ENCODE measurements around the gene GNG4. TPM values are rescaled to one million over a fixed set of nuclear protein-coding genes. Genes with fewer than 3 reads are reported as not detected.

GNG4 gene
- total RNA-seq, 2 donors from 2014 or later: 13.5 to 14.2 TPM

DNA sequence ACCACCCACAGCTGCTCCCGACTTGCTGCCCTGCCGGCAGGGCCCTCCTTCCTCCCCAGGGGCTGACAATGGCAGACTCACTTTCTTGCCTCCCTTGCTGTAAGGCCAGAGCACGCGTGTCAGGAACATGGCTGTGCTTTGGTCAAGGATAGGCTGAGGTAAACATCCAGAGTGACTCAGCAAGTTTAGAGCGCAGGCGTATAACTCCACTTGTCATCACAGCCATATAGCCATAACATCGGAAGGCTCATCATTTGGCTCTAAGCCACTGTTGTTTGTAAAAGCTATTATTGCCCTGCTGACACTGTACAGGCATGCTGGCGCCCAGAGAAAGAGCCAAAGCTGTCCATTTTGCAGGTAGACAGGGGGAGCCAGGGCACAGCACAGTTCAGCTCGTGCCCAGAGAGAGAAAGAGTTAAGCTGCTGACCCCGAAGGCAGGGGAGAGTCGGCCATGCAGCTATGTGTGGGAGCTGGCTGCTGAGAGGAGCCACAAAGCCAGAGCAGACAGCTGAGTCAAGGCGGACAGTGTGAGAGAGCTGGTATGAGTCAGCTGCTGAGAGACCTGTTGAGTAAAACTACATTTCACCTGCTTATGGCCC lies 60.6 kb downstream of the GNG4 start:
- no peak overlapping the region for H3K4me3 Mint-ChIP-seq
- H3K4me3 ChIP-seq (ENCODE audit: low read length): no peak overlapping the region
- peaks cover 10% of the 10 kb centered on the region for H3K4me1 Mint-ChIP-seq
- TF ChIP-seq, protein P1, sequence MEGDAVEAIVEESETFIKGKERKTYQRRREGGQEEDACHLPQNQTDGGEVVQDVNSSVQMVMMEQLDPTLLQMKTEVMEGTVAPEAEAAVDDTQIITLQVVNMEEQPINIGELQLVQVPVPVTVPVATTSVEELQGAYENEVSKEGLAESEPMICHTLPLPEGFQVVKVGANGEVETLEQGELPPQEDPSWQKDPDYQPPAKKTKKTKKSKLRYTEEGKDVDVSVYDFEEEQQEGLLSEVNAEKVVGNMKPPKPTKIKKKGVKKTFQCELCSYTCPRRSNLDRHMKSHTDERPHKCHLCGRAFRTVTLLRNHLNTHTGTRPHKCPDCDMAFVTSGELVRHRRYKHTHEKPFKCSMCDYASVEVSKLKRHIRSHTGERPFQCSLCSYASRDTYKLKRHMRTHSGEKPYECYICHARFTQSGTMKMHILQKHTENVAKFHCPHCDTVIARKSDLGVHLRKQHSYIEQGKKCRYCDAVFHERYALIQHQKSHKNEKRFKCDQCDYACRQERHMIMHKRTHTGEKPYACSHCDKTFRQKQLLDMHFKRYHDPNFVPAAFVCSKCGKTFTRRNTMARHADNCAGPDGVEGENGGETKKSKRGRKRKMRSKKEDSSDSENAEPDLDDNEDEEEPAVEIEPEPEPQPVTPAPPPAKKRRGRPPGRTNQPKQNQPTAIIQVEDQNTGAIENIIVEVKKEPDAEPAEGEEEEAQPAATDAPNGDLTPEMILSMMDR (conservative IDR thresholded peaks at IDR 0.05): no peak
- H3K27me3 Mint-ChIP-seq (ENCODE audit: insufficient read depth): peaks cover 1% of the 10 kb centered on the region
- no peaks in the 10 kb centered on the region for H3K36me3 ChIP-seq (ENCODE audit: control insufficient read depth, insufficient read depth, low read length)
- peaks cover 47% of the 10 kb centered on the region for H3K36me3 Mint-ChIP-seq (ENCODE audit: low read depth)
- H3K9ac ChIP-seq (ENCODE audit: extremely low read depth, low read length, poor library complexity, severe bottlenecking): no peak overlapping the region
- WGBS, 2 experiments (ENCODE audit: insufficient coverage in 1 of 2, insufficient read length in 1 of 2): 91 to 92% methylated on average over 10 to 12 of the region's 12 CpGs
- no peak overlapping the region for H3K27ac ChIP-seq (ENCODE audit: low read depth, low read length)
- H3K9me3 ChIP-seq (ENCODE audit: control insufficient read depth, low read length): peaks cover 5% of the 10 kb centered on the region
- H3K4me1 ChIP-seq (ENCODE audit: control insufficient read depth, insufficient read depth, low read length): no peaks in the 10 kb centered on the region
- peaks cover 38% of the 10 kb centered on the region for H3K9me3 Mint-ChIP-seq
- H3K27ac Mint-ChIP-seq: no peak overlapping the region
- no peaks in the 10 kb centered on the region for H3K27me3 ChIP-seq (ENCODE audit: control insufficient read depth, insufficient read depth, low read length, poor library complexity, severe bottlenecking)
- DNase-seq: no peak

DNA sequence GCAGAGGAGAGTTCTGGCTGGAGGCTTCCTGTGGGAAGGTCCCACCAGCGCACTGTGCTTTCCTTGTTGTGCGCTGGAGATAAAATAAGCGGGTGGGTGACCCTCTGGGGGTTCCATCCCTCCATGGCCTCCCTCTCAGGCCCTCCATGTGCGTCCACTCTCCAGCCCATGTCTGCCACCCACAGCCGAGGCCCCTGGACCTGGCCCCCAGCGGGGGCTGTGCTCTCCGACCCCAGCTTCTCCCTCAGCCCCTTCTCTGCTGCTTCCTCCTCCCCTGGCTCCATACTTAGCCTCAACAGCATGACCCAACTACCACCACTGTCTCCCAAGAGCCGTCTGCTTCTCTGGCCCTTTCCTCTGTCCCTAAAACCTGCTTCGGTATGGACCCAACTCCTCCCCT lies 61.4 kb downstream of the GNG4 start:
- no peak overlapping the region for H3K27ac Mint-ChIP-seq
- Histone ChIP-seq H3K36me3 (ENCODE audit: control insufficient read depth, insufficient read depth, low read length) (no peaks in the 10 kb centered on the region), H3K4me1 (ENCODE audit: control insufficient read depth, insufficient read depth, low read length) (no peaks in the 10 kb centered on the region), H3K9ac (ENCODE audit: extremely low read depth, low read length, poor library complexity, severe bottlenecking) (no peak overlapping the region), H3K9me3 (ENCODE audit: control insufficient read depth, low read length) (peaks cover 5% of the 10 kb centered on the region), H3K4me3 (ENCODE audit: low read length) (no peak overlapping the region), H3K27ac (ENCODE audit: low read depth, low read length) (no peak overlapping the region), H3K27me3 (ENCODE audit: control insufficient read depth, insufficient read depth, low read length, poor library complexity, severe bottlenecking) (no peaks in the 10 kb centered on the region)
- 81 to 100% methylated on average over 4 to 9 of the region's 9 CpGs for WGBS, 2 experiments (ENCODE audit: insufficient coverage in 1 of 2, insufficient read length in 1 of 2)
- peaks cover 35% of the 10 kb centered on the region for H3K9me3 Mint-ChIP-seq
- peaks cover 39% of the 10 kb centered on the region for H3K36me3 Mint-ChIP-seq (ENCODE audit: low read depth)
- no peak for DNase-seq
- H3K27me3 Mint-ChIP-seq (ENCODE audit: insufficient read depth): peaks cover 1% of the 10 kb centered on the region
- TF ChIP-seq, protein P1 (conservative IDR thresholded peaks at IDR 0.05): no peak
- H3K4me3 Mint-ChIP-seq: no peak overlapping the region
- peaks cover 10% of the 10 kb centered on the region for H3K4me1 Mint-ChIP-seq

DNA sequence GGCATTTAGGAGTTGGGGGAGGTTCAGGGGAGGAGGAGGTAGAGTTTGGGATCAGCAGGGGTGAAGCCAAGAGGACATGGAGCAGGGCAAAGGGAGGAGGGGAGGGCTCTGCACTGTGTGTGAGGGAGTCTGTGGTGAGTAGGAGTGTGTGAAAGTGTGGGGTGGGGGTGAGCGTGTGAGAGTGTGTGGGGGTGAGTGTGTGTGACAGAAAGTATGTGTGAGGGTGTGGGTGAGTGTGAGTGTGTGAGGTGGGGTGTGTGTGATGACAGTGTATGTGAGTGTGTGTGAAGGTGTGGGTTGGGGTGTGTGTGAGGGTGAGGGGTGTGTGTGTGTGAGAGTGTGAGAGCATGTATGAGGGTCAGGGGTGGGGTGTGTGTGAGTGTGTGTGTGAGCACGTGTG lies 62.6 kb downstream of the GNG4 start:
- Histone ChIP-seq H3K9ac (ENCODE audit: extremely low read depth, low read length, poor library complexity, severe bottlenecking) (no peak overlapping the region), H3K4me3 (ENCODE audit: low read length) (no peak overlapping the region), H3K36me3 (ENCODE audit: control insufficient read depth, insufficient read depth, low read length) (no peaks in the 10 kb centered on the region), H3K4me1 (ENCODE audit: control insufficient read depth, insufficient read depth, low read length) (no peaks in the 10 kb centered on the region), H3K9me3 (ENCODE audit: control insufficient read depth, low read length) (peaks cover 5% of the 10 kb centered on the region), H3K27ac (ENCODE audit: low read depth, low read length) (no peak overlapping the region), H3K27me3 (ENCODE audit: control insufficient read depth, insufficient read depth, low read length, poor library complexity, severe bottlenecking) (no peaks in the 10 kb centered on the region)
- Mint-ChIP-seq H3K36me3 (ENCODE audit: low read depth) (peaks cover 38% of the 10 kb centered on the region), H3K9me3 (peaks cover 35% of the 10 kb centered on the region), H3K4me3 (no peak overlapping the region), H3K4me1 (peaks cover 6% of the 10 kb centered on the region), H3K27me3 (ENCODE audit: insufficient read depth) (peaks cover 1% of the 10 kb centered on the region), H3K27ac (no peak overlapping the region)
- TF ChIP-seq, protein P1 (conservative IDR thresholded peaks at IDR 0.05): no peak
- 91 to 100% methylated on average over 1 to 2 of the region's 2 CpGs for WGBS, 2 experiments (ENCODE audit: insufficient coverage in 1 of 2, insufficient read length in 1 of 2)
- no peak for DNase-seq
